ENCODE results near the gene CRLF3.

Gene CRLF3

DNA sequence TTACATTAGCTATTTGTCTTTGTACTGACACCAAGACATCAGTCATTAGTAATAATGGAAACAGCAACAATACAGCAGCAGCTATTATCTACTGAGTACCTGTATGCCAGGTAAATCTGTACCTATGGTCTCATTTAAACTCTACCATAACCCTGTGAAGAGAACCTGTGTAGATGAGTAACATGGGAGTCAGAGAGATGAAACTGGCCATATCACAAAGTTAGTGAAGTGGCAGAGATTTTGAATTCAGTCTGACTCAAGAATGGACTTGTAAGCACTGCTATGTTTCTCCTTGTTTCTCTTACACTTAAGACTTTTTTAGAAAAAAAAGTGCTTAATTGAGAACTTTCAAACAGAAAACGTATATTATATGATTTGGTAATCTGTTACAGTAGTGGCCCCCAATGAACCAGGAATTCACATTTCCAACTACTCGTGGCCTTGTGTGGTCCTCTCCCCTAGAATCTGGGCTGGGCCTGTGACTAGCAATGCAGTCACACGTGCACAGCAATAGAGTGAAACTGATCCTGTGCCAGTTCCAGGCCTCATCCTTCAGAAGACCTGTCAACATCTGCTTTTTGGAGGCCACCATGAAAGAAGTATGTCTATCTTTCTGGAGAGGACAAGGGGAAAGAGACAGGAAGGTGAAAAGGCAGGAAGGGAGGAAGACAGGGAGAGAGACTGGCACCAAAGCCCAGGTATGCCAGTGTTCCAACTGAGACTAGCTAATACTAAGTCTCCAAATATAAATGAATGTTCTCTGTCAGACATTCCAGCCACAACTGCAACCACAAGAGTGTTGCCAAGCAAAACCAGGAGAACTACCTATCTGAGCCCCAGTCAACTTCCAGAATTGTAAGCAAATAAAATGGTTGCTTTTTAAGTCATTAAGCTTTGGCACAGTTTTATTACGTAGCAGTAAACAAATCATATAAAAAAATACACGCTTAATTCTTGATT is 12.0 kb downstream of the CRLF3 start:
- TF ChIP-seq, protein P1, sequence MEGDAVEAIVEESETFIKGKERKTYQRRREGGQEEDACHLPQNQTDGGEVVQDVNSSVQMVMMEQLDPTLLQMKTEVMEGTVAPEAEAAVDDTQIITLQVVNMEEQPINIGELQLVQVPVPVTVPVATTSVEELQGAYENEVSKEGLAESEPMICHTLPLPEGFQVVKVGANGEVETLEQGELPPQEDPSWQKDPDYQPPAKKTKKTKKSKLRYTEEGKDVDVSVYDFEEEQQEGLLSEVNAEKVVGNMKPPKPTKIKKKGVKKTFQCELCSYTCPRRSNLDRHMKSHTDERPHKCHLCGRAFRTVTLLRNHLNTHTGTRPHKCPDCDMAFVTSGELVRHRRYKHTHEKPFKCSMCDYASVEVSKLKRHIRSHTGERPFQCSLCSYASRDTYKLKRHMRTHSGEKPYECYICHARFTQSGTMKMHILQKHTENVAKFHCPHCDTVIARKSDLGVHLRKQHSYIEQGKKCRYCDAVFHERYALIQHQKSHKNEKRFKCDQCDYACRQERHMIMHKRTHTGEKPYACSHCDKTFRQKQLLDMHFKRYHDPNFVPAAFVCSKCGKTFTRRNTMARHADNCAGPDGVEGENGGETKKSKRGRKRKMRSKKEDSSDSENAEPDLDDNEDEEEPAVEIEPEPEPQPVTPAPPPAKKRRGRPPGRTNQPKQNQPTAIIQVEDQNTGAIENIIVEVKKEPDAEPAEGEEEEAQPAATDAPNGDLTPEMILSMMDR (IDR thresholded peaks at IDR 0.05; ENCODE audit: extremely low read depth, insufficient read depth, missing control alignments) = no peak
- DNase-seq (ENCODE audit: low spot score) = no peak
- in situ Hi-C loops (cut with MboI; ENCODE audit: low pct_unique_long_range_greater_than_20kb, low sequenced_read_pairs, unreplicated experiment) = no loop called here

DNA sequence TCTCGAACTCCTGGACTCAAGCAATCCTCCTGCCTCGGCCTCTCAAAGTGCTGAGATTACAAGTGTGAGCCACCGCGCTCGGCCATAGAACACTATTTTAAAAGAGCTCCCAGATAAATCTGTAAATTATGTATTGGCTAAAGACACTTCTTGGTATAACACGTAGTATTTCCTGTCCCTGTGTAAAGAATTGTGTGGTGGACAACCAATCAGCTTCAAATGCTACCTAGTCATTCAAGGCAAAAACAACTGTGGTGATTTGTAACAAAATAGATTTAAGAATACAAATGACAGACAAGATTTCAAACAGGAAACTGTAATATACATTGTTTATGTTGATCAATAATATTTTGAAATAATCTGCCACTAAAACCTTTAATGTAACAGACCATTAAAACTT is 14.6 kb downstream of the CRLF3 start:
- DNase-seq (ENCODE audit: low spot score) = no peak
- TF ChIP-seq, protein P1 (IDR thresholded peaks at IDR 0.05; ENCODE audit: extremely low read depth, insufficient read depth, missing control alignments) = no peak
- in situ Hi-C loops (cut with MboI; ENCODE audit: low pct_unique_long_range_greater_than_20kb, low sequenced_read_pairs, unreplicated experiment) = no loop called here

DNA sequence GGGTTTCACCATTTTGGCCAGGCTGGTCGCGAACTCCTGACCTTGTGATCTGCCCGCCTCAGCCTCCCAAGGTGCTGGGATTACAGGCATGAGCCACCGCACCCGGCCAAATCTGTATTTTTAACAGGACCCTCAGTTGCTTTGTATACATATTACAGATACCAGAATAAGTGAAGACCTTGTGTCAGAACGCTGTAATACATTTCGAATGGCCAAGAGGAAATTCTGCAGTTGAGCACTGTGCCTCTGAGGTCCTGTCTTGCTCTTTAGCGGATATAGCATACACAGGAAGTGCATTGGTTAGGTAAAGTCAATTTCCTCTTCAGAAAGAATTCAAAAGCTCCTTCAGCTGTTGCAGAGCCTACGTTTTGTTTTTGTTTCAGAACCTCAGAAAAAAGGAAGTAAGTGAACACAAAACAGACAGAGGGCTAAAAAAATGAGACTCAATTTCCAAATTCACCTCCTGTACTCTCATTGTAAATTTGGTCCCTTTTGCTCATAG is 15.7 kb downstream of the CRLF3 start:
- TF ChIP-seq, protein P1 (IDR thresholded peaks at IDR 0.05; ENCODE audit: extremely low read depth, insufficient read depth, missing control alignments) = no peak
- in situ Hi-C loops (cut with MboI; ENCODE audit: low pct_unique_long_range_greater_than_20kb, low sequenced_read_pairs, unreplicated experiment) = no loop called here
- DNase-seq (ENCODE audit: low spot score) = peak; percentile 64

DNA sequence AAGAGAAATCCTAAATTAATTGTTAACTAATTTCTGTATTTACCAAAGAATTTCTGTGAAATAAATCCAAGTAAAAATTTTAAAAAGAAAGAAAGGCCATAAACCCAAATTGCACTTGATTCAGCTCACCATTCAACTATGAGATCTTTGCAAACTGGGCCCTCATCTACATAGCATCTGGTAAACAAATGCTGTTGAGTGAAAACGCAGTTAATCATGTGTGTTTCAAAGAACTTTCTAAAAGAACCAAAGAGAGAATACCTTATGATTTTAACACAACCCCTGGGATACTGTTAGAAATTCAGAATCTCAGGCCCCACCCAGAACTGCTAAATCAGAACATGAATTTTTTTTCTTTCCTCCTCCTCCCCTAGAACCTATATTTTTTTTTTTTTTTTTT is 16.6 kb downstream of the CRLF3 start:
- no peak for DNase-seq (ENCODE audit: low spot score)
- TF ChIP-seq, protein P1 (IDR thresholded peaks at IDR 0.05; ENCODE audit: extremely low read depth, insufficient read depth, missing control alignments) = no peak

DNA sequence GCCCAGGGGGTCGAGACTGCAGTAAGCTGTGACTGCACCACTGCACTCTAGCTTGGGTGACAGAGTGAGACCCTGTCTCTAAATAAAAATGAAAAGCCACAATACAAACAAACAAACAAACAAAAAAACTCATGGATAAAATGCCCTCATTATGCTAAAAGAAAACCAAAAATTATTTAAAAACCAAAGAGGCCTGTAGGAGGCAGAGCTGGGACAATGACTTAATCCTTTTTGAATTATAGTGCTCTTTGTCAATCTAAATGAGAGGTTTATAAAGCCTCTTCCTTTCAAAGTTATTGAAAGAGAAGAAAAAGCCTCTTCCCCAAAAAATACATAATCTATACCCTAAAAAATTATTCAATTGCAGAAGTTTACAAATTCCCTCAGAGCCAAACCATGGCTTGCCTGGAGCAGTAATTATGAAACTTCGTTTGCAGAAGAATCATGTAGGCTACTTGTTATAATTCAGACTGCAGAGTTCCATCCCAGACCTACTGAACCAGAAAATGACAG is 18.5 kb downstream of the CRLF3 start:
- TF ChIP-seq, protein P1 (IDR thresholded peaks at IDR 0.05; ENCODE audit: extremely low read depth, insufficient read depth, missing control alignments) = peak; percentile 29
- no peak for DNase-seq (ENCODE audit: low spot score)
- in situ Hi-C loops (cut with MboI; ENCODE audit: low pct_unique_long_range_greater_than_20kb, low sequenced_read_pairs, unreplicated experiment) = no loop called here

More for the DNA sequence above, 16.6 kb downstream of the CRLF3 start:
- in situ Hi-C loops (cut with MboI; ENCODE audit: low pct_unique_long_range_greater_than_20kb, low sequenced_read_pairs, unreplicated experiment) = no loop called here

DNA sequence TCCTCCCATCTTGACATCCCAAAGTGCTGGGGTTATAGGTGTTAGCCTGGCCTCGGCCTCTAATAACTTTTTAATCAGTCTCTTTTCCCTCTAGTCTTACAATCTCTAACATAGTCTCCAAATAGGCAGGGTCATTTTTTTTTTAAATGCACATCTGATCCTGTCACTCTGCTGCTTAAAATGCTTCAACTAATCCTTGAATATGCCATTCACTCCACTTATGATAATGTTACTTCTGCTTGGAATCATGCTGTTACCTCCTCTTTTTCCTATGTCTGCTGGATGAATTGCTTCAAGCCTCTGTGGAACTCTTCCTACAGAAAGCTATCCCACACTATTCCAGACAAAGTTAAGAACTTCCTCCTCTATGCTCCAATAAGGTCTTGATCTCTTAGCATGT is 22.8 kb downstream of the CRLF3 start:
- no peak for DNase-seq (ENCODE audit: low spot score)
- TF ChIP-seq, protein P1 (IDR thresholded peaks at IDR 0.05; ENCODE audit: extremely low read depth, insufficient read depth, missing control alignments) = no peak
- in situ Hi-C loops (cut with MboI; ENCODE audit: low pct_unique_long_range_greater_than_20kb, low sequenced_read_pairs, unreplicated experiment) = no loop called here
